OCI-LY1 (cell line): ENCODE data around the gene MYL12B.

Source experiments
- H2AFZ ChIP-seq: fragments of 200-600 bp; sonication (generic), shearing (Covaris generic); 2 replicates; pipeline ENCODE4 v1.6.0; 2014; ENCODE audit warnings: antibody characterized with exemption, mild to moderate bottlenecking, low read length
- H3F3A ChIP-seq: fragments of 200-600 bp; sonication (generic), shearing (Covaris generic); 2 replicates; pipeline ENCODE4 v1.6.0; 2014; ENCODE audit warnings: mild to moderate bottlenecking, antibody characterized with exemption, low read length, moderate library complexity; ENCODE audit not compliant: insufficient read depth
- H3K27ac ChIP-seq: fragments of 200-600 bp; sonication (generic); 2 replicates; pipeline ENCODE4 v1.5.1; 2014; ENCODE audit warnings: low read length, mixed run types, mild to moderate bottlenecking, low read depth; ENCODE audit not compliant: poor library complexity, severe bottlenecking
- H3K27me3 ChIP-seq: fragments of 200-600 bp; sonication (generic); 2 replicates; pipeline ENCODE4 v1.6.0; 2014; ENCODE audit warnings: antibody characterized with exemption, mild to moderate bottlenecking, low read length, moderate library complexity; ENCODE audit not compliant: insufficient read depth
- H3K36me3 ChIP-seq: fragments of 200-600 bp; sonication (generic); 2 replicates; pipeline ENCODE4 v1.6.1; 2014; ENCODE audit warnings: mild to moderate bottlenecking, antibody characterized with exemption, low read length, moderate library complexity, mixed read lengths; ENCODE audit not compliant: insufficient read depth
- H3K4me1 ChIP-seq: fragments of 200-600 bp; sonication (generic); 2 replicates; pipeline ENCODE4 v1.5.1; 2014; ENCODE audit warnings: mild to moderate bottlenecking, low read length, moderate library complexity; ENCODE audit not compliant: insufficient read depth, severe bottlenecking
- H3K4me2 ChIP-seq: fragments of 200-600 bp; sonication (generic), shearing (Covaris generic); 2 replicates; pipeline ENCODE4 v1.6.1; 2014; ENCODE audit warnings: low read length
- H3K4me3 ChIP-seq: fragments of 200-600 bp; sonication (generic); 2 replicates; pipeline ENCODE4 v1.5.1; 2014; ENCODE audit warnings: low read length, low read depth, mild to moderate bottlenecking, mixed read lengths; ENCODE audit not compliant: poor library complexity, severe bottlenecking
- H3K79me2 ChIP-seq: fragments of 200-600 bp; shearing (Covaris generic); 2 replicates; pipeline ENCODE4 v1.6.1; 2016; ENCODE audit warnings: mixed run types, low read length, mixed read lengths; ENCODE audit not compliant: insufficient read depth
- H3K9ac ChIP-seq: fragments of 200-600 bp; sonication (generic), shearing (Covaris generic); 2 replicates; pipeline ENCODE4 v1.6.1; 2014; ENCODE audit warnings: mild to moderate bottlenecking, low read length, mixed read lengths
- H3K9me2 ChIP-seq: fragments of 200-600 bp; sonication (generic), shearing (Covaris generic); 2 replicates; pipeline ENCODE4 v1.6.1; 2014; ENCODE audit warnings: low read depth, mild to moderate bottlenecking, low read length, mixed read lengths
- H3K9me3 ChIP-seq: fragments of 200-600 bp; shearing (Covaris generic); 2 replicates; pipeline ENCODE4 v1.6.1; 2014; ENCODE audit warnings: low read length, mixed read lengths
- H4K20me1 ChIP-seq: fragments of 200-600 bp; sonication (generic), shearing (Covaris generic); 2 replicates; pipeline ENCODE4 v1.6.0; 2016; ENCODE audit warnings: mild to moderate bottlenecking, low read length; ENCODE audit not compliant: insufficient read depth
- CTCF ChIP-seq: fragments of 200-600 bp; sonication (generic), shearing (Covaris generic); IDR thresholded peaks from 2 replicates; pipeline ENCODE4 v1.5.1; 2017; ENCODE audit warnings: mild to moderate bottlenecking, antibody characterized with exemption, low read length, moderate library complexity, mixed read lengths
- EZH2 ChIP-seq: fragments of 200-600 bp; sonication (generic), shearing (Covaris generic); IDR thresholded peaks from 2 replicates; pipeline ENCODE4 v1.8.0; 2017; ENCODE audit warnings: borderline replicate concordance, mixed run types, mild to moderate bottlenecking, antibody characterized with exemption, low read length, moderate library complexity, mixed read lengths

Gene MYL12B

GRCh38 chr18:3247240-3248061 lies 14.5 kb upstream of the MYL12B start, which contains the start of gene MYL12A:
TSS of gene MYL12A (plus strand) at chr18:3247801. CDS start at chr18:3253248, 5,447 bp downstream.
- Histone ChIP-seq H3K4me2 (peak within 1 kb of the TSS; percentile 95), H3K9me2 (no peaks in the 10 kb centered on the region), H3K36me3 (peaks cover 6% of the 10 kb centered on the region), H3K27me3 (no peaks in the 10 kb centered on the region), H4K20me1 (no peaks in the 10 kb centered on the region), H3K27ac (peak within 1 kb of the TSS; percentile 89), H3K4me3 (peak within 1 kb of the TSS; percentile 98), H3K79me2 (peaks cover 40% of the 10 kb centered on the region), H3K9me3 (no peaks in the 10 kb centered on the region), H3F3A (no peaks in the 10 kb centered on the region), H2AFZ (no peak within 1 kb of the TSS), H3K9ac (peak within 1 kb of the TSS; percentile 99), H3K4me1 (peaks cover 40% of the 10 kb centered on the region)
- TF ChIP-seq CTCF (no peak), EZH2 (no peak)

- Histone ChIP-seq H3K9me3 (no peaks in the 10 kb centered on the region), H3K27ac (peak overlapping the region; percentile 88), H3K36me3 (peaks cover 13% of the 10 kb centered on the region), H3K4me1 (peaks cover 40% of the 10 kb centered on the region), H3K4me2 (peak overlapping the region; percentile 95), H3K4me3 (peak overlapping the region; percentile 98), H3K9me2 (no peaks in the 10 kb centered on the region), H3K9ac (peak overlapping the region; percentile 99), H2AFZ (no peak overlapping the region), H3K79me2 (peaks cover 40% of the 10 kb centered on the region), H3K27me3 (no peaks in the 10 kb centered on the region), H3F3A (no peaks in the 10 kb centered on the region), H4K20me1 (no peaks in the 10 kb centered on the region)
- TF ChIP-seq EZH2 = no peak
- TF ChIP-seq CTCF = no peak
Measured at GRCh38 chr18:3248062-3248657, 13.8 kb upstream of the MYL12B start.

- Histone ChIP-seq H3F3A (no peaks in the 10 kb centered on the region), H3K36me3 (peaks cover 20% of the 10 kb centered on the region), H3K27ac (peak overlapping the region; percentile 88), H4K20me1 (no peaks in the 10 kb centered on the region), H3K4me3 (peak overlapping the region; percentile 98), H3K79me2 (peaks cover 40% of the 10 kb centered on the region), H2AFZ (no peak overlapping the region), H3K9me2 (no peaks in the 10 kb centered on the region), H3K27me3 (no peaks in the 10 kb centered on the region), H3K9ac (peak overlapping the region; percentile 99), H3K4me2 (peak overlapping the region; percentile 95), H3K9me3 (no peaks in the 10 kb centered on the region), H3K4me1 (peaks cover 40% of the 10 kb centered on the region)
- TF ChIP-seq EZH2 = no peak
Measured at GRCh38 chr18:3248658-3249359, 13.1 kb upstream of the MYL12B start.
